ELF-1 (cell line): Measurements from ENCODE around the gene KIF26B.
"Not testable (repeated sequence)": the region's sequence is repeated elsewhere in the genome, so short reads cannot be mapped to it uniquely, and the experiment has no call there.

Experiments
- DNase-seq: peaks from one replicate; pipeline ENCODE4 v3.0.0-alpha.2; 2016; ENCODE audit warnings: low read depth, low spot score

The KIF26B gene

DNA sequence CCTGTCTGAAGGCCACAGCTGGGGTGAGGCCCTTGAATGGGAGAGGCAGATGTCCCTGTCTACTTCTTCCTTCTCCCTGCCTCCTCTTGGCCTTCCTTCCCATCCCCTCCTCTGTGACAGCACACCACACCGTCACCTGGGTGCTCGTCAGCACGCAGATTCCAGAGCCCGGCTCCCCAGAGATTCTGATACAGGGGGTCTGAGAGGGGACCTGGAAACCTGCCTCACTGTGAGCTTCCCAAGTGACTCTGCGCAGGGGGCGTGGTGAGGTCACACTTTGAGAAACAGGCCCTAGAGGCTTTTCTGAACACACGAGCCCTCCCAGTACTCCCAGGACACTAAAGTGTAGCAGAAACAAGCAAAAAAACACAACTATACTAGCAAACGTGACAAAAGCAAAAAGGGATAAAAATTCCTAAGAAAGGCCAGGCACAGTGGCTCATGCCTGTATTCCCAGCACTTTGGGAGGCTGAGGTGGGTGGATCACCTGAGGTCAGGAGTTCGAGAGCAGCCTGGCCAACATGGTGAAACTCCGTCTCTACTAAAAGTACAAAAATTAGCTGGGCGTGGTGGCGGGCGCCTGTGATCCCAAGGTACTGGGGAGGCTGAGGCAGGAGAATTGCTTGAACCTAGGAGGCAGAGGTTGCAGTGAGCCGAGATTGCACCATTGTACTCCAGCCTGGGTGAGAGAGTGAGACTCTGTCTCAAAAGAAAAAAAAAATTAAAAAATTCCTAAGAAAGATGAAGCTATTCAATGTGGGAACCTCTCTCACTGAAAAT, 201.3 kb downstream of the KIF26B start:
- DNase-seq: not testable (repeated sequence)

DNA sequence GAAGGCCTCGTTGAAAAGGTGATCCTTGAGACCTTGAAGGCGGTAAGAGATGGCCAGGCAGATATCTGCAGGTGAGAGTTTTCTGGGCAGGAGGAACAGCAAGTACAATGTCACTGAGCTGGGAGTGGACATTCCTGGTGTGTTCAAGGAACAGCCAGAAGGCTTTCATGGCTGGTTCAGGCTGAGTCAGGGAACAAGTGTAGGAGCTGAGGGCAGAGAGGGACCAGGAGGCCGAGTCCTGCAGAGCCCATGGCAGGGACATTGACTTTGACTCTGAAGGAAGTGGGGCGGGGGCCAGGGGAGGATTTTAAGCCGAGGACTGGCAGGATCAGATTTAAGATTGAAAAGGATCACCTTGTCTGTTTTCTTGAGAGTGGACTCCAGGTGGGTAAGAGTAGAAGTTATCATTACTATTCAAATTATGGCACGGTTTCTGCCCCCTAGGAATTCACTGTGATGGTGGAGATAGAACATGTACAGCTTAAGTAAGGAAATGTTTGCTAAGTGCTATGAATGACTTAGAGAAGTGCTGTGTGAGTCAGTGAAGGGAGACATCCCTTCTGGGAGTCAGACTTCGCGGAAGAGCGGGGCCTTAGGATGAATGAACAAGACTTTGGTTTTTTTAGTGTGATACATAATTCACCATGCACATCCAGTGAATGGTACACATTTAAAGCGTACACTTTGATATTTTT, 202.3 kb downstream of the KIF26B start:
- DNase-seq: no peak

DNA sequence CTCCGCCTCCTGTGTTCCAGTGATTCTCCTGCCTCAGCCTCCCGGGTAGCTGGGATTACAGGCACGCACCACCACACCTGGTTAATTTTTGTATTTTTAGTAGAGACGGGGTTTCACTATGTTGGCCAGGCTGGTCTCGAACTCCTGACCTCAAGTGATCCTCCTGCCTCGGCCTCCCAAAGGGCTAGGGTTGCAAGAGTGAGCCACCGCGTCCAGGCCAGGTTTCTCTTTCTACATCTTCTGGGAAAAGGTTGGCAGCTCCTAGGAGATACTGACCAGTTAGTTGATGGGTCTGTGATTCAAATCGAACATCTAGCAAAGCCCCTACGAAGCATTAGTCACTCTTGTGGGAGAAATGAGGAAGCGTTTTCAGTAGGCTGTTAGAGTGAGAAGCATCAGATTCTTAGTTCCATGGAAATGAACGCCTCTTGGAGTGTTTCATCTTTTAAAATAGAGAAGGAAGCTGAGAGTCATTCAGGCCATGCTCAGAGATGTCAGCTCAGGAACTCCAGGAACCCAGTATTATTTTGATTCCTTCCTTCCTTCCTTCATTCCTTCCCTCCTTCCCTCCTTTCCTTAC, 204.4 kb downstream of the KIF26B start:
- DNase-seq: not testable (repeated sequence)

DNA sequence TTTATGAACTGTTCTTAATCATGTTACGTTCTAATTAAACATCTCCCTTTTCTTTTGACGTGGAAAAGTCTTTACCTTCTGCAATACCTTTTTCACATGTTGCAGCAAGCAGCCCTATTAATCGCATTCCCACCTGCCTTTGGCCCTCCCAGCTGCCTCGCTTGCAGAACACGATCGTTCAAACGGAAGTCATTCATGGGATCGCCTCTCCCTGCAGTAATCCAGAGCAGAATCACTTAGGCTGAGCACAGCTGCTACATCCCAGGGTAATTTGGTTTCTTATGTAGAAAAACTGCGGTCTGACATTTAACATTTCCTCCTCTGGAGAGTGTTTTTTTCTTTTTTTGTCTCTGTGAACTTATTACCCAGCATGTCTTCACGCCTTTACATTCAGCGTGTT, 206.3 kb downstream of the KIF26B start:
- DNase-seq: no peak

DNA sequence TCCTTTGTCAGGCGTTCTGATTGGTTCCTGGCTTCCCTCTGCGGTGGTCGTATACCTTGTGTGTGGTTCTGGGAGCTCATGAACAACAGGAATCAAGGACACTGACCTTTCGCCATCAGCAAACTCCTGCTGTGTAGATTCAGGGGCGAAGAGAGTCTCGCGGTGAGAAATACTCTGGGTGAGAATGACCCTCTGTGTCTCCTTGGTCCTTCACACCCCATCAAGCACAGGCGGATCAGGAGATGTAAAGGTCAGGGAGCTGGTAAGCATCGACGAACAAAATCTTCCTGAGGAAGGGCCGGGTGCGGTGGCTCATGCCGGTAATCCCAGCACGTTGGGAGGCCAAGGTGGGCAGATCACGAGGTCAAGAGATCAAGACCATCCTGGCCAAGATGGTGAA, 207.2 kb downstream of the KIF26B start:
- DNase-seq: no peak

DNA sequence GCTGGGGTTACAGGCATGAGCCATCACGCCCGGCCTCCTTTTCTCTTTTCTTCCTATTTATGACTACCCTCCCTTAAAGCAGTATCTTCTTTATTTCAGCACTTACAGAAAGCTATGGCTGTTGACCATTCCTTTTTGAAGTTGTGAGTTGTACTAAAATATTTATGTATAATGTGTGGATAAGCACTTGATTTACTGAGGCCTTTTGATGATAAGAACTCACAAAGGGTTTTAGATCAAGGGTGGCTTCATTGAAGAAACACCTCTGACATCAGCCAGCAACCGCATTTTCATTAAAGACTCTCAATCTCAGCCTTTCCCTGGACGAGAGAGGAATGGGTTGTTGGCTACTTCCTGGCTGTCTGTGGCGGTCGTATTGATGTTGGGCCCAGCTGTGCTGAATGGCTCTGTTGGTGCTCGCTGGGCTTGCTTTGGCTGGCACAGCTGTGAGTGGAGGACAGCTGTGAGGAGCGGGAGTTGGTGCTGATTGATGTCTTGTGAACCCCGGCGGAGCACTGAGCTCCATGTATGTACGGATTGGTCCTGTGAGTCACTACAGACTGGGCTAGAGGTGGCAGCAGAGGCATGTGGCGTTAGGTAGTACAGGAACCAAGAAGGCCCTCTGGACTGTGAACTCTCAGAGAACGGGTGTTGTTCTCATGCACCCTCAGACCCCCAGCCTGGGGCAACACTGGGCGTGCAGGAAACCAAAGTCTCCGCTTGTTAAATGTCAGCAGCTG, 208.8 kb downstream of the KIF26B start:
- peak; percentile 31 for DNase-seq

DNA sequence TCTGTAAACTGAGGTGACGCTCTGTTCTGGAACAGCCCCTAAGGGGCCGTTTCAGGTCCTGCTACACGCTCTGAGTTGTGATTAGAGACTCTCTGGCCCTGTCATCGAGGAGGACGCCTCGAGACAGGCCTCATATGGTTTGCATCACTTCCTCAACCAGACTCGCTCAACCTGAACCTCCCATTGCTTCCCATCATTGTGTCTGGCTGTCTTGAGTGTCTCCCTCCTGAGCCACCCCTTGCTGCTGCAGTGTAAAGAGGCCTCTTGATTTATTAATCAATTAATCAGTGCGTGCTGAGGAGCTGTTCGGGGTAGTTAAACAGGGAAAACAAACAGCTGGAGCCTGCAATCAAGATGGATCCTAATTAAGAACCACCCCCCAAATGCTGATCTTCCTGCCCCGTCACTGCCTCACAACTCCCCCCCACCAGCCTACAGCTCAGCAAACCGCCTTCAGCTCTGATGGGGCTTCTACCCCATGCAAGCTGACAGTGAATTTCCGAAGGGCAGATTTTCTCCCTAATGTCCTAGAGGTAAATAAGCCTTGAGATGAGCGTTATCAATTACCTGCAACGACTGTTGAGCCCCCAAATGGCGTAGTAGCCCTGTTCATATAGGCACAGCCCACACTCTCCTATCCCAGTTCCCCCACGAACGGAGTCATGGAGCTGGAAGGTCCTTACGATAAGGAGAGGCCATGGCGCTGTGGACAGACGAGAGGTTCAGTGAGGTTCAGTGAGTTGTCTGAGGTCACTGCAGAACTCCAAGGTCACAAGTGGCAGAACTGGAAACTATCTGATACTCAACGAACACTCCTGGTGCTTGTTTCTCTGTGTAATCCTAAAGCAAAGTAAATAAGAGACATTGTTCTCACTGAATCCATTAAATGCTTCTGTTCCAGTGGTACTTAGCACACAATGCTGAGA, 210.6 kb downstream of the KIF26B start:
- DNase-seq: peak; percentile 43

DNA sequence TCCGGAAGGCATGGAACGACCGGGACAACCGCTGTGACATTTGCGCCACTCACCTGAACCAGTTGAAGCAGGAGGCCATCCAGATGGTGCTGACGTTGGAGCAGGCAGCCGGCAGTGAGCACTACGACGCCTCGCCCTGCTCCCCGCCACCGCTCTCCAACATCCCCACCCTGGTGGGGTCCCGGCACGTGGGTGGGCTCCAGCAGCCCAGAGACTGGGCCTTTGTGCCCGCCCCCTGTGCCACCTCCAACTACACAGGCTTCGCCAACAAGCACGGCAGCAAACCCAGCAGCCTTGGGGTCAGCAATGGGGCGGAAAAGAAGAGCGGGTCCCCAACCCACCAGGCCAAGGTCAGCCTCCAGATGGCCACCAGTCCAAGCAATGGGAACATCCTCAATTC, 212.1 kb downstream of the KIF26B start:
- DNase-seq: no peak

DNA sequence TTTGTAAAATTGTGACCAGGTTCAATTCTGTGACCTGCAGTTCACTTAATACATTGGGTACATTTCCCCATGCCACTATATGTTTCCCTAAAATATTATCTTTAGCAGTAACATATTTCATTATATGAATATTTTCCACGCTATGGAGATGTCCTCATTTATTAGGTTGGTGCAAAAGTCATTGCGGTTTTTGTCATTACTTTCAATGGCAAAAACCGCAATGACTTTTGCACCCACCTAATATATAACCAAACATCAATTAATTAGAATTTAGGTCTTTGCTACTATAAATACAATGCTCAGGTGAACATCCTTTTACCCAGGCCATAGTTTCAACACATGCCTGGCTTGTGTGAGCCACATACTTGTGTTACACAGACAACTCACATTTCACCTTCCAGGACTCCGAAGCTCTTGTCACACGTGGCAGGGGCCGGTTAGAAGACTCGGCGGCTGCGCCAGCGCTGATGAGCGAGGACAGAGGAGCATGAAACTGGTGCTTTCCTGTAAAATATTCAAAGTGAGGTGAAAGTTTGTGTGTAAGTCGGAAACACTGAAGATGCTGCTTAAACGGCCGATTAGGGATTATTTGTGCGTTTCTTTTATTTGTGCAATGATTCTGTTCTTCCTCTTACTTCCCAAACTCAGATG, 215.5 kb downstream of the KIF26B start:
- DNase-seq: no peak

DNA sequence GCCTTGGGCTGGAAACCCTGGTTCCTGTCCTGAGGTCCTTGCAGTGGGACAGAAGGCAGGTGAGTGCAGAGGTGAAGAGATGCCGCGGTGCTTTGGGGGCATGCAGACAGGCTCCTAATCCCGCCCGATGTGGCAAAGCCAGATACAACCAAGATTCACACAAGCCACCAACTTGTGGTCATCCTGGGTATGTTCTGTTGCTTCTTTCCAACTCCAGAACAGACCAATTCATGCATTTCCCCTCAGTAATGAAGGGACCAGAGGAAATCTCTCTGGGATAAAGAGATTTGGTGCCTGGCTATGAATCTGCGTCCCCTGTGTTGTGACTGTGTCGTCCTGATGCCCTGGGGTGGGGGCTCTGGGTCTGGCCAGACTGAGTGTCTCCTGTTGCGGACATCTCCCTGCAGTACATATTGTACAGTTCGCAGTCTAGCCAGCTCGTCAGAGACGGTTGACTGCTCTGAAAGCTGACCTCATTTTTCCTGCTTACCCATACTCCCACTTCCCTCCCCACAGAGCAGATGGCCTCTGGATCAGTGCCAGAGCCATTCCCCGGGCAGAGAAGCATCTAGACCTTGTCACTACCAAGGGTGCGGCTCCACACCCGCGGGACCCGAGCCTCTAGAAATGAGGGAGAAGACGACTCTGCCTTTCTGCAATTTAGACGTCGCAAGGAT, 216.3 kb downstream of the KIF26B start:
- no peak for DNase-seq

DNA sequence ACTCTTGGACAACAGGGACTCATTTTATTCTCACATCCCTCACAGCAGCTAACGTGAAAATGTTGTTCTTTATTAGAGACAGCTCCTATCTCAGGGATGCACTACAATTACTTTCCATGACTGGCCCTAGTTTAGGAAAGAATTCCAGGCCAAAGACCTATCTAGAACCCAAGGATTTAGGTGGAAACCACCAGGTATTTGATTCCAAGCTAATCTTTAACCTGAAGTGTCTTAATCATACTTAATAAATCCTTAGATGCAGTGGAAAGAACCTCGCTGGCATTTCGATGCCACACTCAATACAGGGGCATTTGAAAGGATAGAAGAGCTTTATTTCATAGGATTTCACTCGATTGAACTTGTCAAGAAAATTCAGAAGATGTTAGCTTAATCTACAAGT, 218.3 kb downstream of the KIF26B start:
- DNase-seq: no peak

DNA sequence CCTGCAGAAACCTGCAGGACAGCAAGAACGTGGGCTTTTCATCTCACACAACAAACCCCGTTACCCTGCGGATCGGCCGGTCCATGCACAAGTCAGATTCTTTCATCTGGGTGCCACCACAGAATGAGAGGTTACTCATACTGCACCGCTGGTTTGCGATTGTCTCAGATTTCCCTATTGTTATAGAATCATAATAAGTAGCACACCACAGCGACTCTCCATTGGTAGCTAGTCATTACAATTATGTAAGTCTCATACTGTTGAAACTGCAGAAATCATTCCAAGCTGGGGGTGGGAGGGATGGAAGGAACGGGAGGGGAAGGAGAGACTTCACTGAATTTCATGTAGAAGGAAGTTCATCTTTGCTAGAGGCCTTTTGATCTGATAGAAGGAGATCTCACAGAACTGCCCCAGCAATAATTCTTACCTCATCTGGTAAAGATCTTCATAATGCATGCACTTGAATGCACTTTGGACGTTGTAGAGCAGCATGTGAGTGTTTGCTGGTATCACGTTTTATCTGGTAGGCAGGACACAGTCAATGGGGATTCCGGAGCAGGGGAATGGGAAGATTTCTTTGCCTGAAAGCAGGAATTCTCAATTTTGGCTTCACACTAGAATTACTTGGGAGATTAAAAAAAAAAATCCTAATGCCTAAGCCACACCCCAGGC, 221.1 kb downstream of the KIF26B start:
- no peak for DNase-seq

DNA sequence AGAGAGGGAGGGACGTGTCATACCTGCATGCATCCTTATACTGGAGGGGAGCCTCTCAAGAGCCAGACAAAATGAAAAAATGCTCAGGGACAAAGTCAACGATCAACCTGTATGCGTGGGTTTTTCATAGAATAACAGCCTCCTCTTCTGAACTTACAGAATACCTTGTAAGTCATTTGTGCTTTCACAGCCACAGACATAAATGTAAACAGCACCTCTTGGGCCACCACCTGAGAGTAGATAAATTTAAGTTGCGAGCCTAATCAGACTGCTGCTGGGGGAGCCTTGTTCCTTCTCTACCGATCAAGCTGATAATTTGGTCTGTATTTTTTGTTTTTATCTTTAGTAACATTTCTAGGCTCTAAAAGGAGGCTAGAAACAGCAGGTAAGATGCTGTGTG, 223.1 kb downstream of the KIF26B start:
- DNase-seq: no peak

DNA sequence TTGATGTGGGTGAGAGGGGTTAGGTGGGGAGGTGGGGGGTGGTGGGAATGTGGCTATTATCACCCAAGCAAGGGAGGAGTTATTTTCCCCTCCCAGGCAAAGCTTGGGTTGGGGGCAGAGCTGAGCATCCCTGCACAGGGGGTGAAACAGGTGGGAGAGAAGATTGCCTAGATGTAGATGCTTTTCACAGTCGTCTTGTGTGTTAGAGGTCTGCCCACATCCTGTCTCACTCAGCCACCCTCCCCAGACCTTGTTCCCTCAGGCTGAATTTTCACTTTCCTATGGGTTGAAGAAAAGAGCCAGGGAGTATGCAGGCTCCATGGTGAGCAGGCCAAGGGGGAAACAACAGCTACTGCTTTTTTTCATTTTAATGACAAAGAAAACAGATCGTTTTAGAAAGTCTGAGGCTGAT, 223.5 kb downstream of the KIF26B start:
- DNase-seq: peak; percentile 85

DNA sequence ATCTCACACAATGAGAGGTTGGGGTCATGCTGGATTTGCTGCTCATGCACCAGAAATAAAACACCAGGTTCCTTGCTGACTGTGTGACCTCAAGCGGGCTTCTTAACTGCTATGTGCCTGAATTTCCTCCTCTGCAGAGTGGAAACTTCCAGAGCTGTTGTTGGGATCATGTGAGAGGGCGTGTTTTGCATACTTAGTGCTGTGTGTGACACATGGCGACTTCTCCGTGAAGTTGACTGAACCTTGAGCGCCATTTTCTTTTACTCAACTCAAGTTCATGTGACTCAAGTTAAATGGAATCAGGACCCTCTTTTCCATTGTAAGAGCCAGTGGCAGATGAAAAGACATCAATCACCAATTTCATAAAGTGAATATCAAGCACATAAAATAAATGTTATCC, 224.0 kb downstream of the KIF26B start:
- DNase-seq: no peak

DNA sequence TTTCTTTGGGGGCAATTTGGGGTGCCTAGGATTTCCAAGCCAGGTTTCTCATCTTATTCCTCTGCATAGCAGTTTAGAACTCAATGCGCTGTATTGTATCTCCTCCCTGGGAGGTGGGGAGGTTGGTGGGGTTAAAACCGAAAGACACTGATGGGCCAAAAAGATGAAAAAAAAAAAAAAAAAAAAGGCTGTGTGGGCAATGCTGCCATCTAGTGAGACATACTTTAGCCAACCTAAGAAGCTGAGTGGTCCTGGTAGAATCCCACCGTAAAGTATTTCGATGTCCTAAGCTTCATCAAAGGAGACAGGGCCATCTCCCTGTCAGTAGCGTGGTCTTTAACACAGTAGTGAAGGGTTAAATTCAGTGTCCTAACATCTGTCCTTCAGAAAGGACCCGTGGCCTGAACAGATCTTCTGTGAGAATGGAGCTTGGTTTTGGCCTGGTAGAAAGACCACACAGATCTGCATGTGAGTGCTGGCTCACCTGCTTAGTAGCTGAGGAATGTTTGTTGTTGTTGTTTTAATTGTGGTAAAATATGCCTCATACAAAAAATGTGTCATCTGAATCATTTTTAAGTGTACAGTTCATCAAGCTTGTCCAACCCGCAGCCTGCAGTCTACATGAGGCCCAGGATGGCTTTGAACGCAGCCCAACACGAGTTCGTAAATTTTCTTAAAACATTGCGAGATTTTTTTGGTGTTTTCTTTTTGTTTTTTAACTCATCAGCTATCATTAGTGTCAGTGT, 226.2 kb downstream of the KIF26B start:
- DNase-seq: peak; percentile 74

DNA sequence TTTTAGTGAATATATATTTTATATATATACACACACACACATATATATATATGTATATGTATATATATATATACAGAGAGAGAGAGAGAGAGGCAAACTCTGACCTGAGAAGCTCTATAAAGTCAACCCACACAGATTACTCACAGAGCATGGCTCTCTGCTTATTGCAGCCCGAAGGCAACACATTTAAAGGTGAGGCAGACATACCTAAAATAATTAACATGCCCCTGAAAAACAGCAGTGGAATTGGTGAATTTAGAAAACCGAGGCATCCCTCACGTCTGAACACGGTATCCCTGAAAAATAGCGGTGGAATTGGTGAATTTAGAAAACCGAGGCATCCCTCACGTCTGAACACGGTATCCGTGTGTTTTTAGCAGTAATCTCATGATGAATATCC, 228.2 kb downstream of the KIF26B start:
- DNase-seq: no peak

DNA sequence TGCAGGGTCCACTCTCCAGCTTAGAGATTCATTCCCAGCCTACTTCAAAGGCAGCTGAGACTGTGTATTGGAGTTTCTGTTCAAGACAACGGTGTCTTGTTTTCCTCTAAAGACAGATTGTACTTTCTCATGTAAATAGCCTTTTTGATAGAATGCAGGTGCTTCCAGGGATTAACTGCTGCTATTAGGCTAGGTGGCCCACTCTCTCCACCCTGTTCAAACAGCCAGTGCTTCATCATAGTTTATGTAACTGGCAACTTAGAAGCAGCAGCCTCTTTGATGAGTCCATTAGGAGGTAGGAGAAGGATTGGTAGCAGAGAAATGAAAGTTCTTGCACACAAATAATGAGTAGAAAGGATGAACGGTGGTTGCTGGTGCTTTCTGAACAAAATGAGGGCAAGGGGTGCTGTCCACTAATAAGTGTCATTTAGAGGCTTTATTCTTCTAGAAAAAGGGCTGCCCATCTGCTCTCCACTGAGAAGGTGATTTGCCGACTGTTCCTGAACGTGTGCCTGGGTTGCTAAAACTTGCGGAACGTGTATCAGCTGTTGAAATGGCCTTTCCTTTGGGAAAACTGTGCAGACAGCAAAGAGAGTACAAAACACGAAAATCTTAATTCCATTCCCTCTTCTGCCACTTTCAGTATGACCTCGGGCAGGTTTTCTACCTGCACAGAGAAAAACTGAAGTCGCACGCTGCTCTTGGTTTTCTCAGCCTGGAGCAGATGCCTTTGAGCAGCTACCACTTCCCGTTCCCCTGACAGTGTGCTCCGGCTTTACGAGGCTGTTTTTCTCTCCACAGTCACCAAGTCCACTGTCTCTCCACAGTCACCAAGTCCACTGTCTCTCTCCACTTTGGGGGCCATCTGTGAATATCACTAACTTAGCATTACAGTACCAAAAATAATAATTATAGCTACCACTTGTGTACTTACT, 228.9 kb downstream of the KIF26B start:
- DNase-seq: peak; percentile 35
